Stomach (tissue), 4 donors: Measurements from ENCODE around the gene EBI3.

Experiments used
- EP300 ChIP-seq: sonication (generic); formaldehyde crosslinking; IDR thresholded peaks from one replicate; pipeline ENCODE4 v1.6.1; 2017; ENCODE audit warnings: antibody characterized with exemption
- POLR2A ChIP-seq, 4 donors: fragments of 450-650 bp; IDR thresholded peaks; one replicate each; pipeline ENCODE4 v1.6.1; 2016; ENCODE audit warnings: antibody characterized with exemption in 4 of 4, control low read depth in 2 of 4, mild to moderate bottlenecking in 1 of 4, moderate library complexity in 1 of 4
- TF ChIP-seq, protein P1 (sequence below), 7 experiments: fragments of 450-650 bp in 4 of 7; fragments of 200-600 bp in 3 of 7; sonication (generic) in 3 of 7; IDR thresholded peaks; one replicate each; pipeline ENCODE4 v1.5.1; 2016 to 2019; ENCODE audit warnings: antibody characterized with exemption in 7 of 7, control low read depth in 2 of 7, mild to moderate bottlenecking in 1 of 7

DNA sequence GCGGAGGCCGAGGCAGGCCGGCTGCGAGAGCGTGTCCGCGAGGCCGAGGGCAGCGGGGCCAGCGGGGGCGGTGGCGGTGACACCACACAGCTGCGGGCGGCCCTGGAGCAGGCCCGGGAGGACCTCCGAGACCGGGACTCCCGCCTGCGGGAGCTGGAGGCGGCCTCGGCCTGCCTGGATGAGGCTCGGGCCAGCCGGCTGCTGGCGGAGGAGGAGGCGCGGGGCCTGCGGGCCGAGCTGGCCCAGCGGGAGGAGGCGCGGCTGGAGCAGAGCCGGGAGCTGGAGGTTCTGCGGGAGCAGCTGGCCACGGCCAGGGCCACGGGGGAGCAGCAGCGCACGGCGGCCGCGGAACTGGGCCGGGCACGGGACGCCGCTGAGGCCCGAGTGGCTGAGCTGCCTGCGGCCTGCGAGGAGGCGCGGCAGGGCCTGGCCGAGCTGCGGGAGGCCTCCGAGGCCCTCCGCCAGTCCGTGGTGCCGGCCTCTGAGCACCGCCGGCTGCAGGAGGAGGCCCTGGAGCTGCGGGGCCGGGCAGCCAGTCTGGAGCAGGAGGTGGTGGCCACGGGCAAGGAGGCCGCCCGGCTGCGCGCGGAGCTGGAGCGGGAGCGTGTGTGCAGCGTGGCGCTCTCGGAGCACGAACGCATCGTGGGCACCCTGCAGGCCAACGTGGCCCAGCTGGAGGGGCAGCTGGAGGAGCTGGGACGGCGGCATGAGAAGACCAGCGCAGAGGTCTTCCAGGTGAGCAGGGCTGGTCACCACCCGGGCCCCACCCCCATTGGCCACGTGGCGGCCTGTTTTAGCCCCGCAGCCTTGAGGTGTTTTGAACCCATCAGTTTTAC, 11.7 kb upstream of the EBI3 start:
- TF ChIP-seq POLR2A (IDR thresholded peaks at IDR 0.05) (no peak), EP300 (no peak)
- TF ChIP-seq, protein P1, sequence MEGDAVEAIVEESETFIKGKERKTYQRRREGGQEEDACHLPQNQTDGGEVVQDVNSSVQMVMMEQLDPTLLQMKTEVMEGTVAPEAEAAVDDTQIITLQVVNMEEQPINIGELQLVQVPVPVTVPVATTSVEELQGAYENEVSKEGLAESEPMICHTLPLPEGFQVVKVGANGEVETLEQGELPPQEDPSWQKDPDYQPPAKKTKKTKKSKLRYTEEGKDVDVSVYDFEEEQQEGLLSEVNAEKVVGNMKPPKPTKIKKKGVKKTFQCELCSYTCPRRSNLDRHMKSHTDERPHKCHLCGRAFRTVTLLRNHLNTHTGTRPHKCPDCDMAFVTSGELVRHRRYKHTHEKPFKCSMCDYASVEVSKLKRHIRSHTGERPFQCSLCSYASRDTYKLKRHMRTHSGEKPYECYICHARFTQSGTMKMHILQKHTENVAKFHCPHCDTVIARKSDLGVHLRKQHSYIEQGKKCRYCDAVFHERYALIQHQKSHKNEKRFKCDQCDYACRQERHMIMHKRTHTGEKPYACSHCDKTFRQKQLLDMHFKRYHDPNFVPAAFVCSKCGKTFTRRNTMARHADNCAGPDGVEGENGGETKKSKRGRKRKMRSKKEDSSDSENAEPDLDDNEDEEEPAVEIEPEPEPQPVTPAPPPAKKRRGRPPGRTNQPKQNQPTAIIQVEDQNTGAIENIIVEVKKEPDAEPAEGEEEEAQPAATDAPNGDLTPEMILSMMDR (IDR thresholded peaks at IDR 0.05), result no peak
